GM19351 (cell line): ENCODE measurements around the gene RALB.
"Not testable (repeated sequence)": the region's sequence is repeated elsewhere in the genome, so short reads cannot be mapped to it uniquely, and the experiment has no call there.

Experiments
- ATAC-seq: cut with Tn5 transposase; IDR thresholded peaks from one replicate; pipeline ENCODE4 v1.9.1; 2021; ENCODE audit warnings: mild to moderate bottlenecking, moderate library complexity; ENCODE audit not compliant: unreplicated experiment

Gene RALB

GRCh38 chr2:120291401-120292311 lies 39.0 kb downstream of the RALB start:
- no peak for ATAC-seq

- peak; percentile 36 for ATAC-seq
These were observed 40.7 kb downstream of the RALB start for GRCh38 chr2:120293096-120294007.

- peak; percentile 99 for ATAC-seq
These were observed 41.3 kb downstream of the RALB start for GRCh38 chr2:120294008-120294340.

- no peak for ATAC-seq
These were observed 45.7 kb downstream of the RALB start for GRCh38 chr2:120298173-120298835.

GRCh38 chr2:120299004-120299403 lies 46.4 kb downstream of the RALB start:
- no peak for ATAC-seq

- no peak for ATAC-seq
These were observed 46.9 kb downstream of the RALB start for GRCh38 chr2:120299561-120299960.

- ATAC-seq, result no peak
These were observed 47.7 kb downstream of the RALB start for GRCh38 chr2:120300385-120300784.

GRCh38 chr2:120301284-120301683 lies 48.6 kb downstream of the RALB start:
- ATAC-seq, result no peak

GRCh38 chr2:120302301-120302700 lies 49.6 kb downstream of the RALB start:
- no peak for ATAC-seq

- no peak for ATAC-seq
These were observed 50.5 kb downstream of the RALB start for GRCh38 chr2:120303177-120303576.

- ATAC-seq, result no peak
These were observed 52.6 kb downstream of the RALB start for GRCh38 chr2:120305296-120305695.

- no peak for ATAC-seq
These were observed 53.4 kb downstream of the RALB start for GRCh38 chr2:120305937-120306490.

- no peak for ATAC-seq
These were observed 54.8 kb downstream of the RALB start for GRCh38 chr2:120307482-120307881.

- ATAC-seq, result no peak
These were observed 55.6 kb downstream of the RALB start for GRCh38 chr2:120308038-120308910.

- peak; percentile 61 for ATAC-seq
These were observed 57.5 kb downstream of the RALB start for GRCh38 chr2:120310136-120310535.

- not testable (repeated sequence) for ATAC-seq
These were observed 58.2 kb downstream of the RALB start for GRCh38 chr2:120310841-120311240.

GRCh38 chr2:120312076-120312475 lies 59.4 kb downstream of the RALB start:
- ATAC-seq, result no peak

GRCh38 chr2:120312860-120313694 lies 60.4 kb downstream of the RALB start:
- ATAC-seq, result peak; percentile 47
